ENCODE results near the gene PNMA8B. TPM values are rescaled to one million over a fixed set of nuclear protein-coding genes. Genes with fewer than 3 reads are reported as not detected.

The PNMA8B gene
- 2.5 TPM in 2 replicates for total RNA-seq
- long read RNA-seq, full-length matches to known transcripts, result 1 of 1 reads
- long read RNA-seq, partial matches to known transcripts, result 0 of 1 reads
- long read RNA-seq, other reads (novel, unspliced or antisense), result 0 of 1 reads

- TF ChIP-seq, protein P1, sequence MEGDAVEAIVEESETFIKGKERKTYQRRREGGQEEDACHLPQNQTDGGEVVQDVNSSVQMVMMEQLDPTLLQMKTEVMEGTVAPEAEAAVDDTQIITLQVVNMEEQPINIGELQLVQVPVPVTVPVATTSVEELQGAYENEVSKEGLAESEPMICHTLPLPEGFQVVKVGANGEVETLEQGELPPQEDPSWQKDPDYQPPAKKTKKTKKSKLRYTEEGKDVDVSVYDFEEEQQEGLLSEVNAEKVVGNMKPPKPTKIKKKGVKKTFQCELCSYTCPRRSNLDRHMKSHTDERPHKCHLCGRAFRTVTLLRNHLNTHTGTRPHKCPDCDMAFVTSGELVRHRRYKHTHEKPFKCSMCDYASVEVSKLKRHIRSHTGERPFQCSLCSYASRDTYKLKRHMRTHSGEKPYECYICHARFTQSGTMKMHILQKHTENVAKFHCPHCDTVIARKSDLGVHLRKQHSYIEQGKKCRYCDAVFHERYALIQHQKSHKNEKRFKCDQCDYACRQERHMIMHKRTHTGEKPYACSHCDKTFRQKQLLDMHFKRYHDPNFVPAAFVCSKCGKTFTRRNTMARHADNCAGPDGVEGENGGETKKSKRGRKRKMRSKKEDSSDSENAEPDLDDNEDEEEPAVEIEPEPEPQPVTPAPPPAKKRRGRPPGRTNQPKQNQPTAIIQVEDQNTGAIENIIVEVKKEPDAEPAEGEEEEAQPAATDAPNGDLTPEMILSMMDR (IDR thresholded peaks at IDR 0.05), result no peak
- peaks cover 4% of the 10 kb centered on the region for H3K27me3 Mint-ChIP-seq (ENCODE audit: unreplicated experiment)
- peak within 1 kb of the TSS; percentile 69 for H3K4me3 Mint-ChIP-seq (ENCODE audit: unreplicated experiment)
- DNase-seq (ENCODE audit: extremely low spot score, unreplicated experiment), result peak; percentile 89
- H3K4me1 Mint-ChIP-seq (ENCODE audit: unreplicated experiment), result peaks cover 1% of the 10 kb centered on the region
- H3K9me3 Mint-ChIP-seq (ENCODE audit: unreplicated experiment), result no peaks in the 10 kb centered on the region
- peaks cover 4% of the 10 kb centered on the region for H3K36me3 Mint-ChIP-seq (ENCODE audit: unreplicated experiment)
- H3K27ac Mint-ChIP-seq (ENCODE audit: unreplicated experiment), result no peak within 1 kb of the TSS
Measured at GRCh38 chr19:46495786-46496099, at the start of gene PNMA8B. PNMA8B (minus strand) TSS chr19:46495867; CDS start chr19:46495465, 402 bp downstream.

DNA sequence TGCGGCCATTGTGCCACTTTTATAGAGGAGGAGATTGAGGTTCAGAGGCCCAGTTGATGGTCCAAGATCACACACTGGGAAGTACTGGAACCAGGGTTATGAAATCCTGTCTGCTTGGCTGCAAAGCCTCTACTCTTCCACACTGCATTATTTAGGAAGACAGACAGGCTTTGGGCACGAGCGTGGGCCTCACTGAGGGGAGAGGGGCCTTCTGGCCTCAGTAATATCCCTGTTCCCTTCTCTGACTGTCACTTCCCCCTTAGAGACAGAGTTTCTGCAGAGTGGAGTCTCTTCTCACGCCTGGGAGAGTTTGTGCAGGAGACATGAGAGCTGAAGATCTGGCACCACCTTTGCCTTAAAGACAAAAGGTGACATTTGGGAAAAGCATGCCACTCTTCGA, 49.0 kb upstream of the PNMA8B start:
- H3K36me3 Mint-ChIP-seq (ENCODE audit: unreplicated experiment), result no peaks in the 10 kb centered on the region
- peaks cover 3% of the 10 kb centered on the region for H3K9me3 Mint-ChIP-seq (ENCODE audit: unreplicated experiment)
- TF ChIP-seq, protein P1 (IDR thresholded peaks at IDR 0.05), result no peak
- H3K4me1 Mint-ChIP-seq (ENCODE audit: unreplicated experiment), result peaks cover 2% of the 10 kb centered on the region
- peaks cover 4% of the 10 kb centered on the region for H3K27me3 Mint-ChIP-seq (ENCODE audit: unreplicated experiment)
- H3K4me3 Mint-ChIP-seq (ENCODE audit: unreplicated experiment), result no peak overlapping the region
- DNase-seq (ENCODE audit: extremely low spot score, unreplicated experiment), result peak; percentile 48
- H3K27ac Mint-ChIP-seq (ENCODE audit: unreplicated experiment), result no peak overlapping the region

GRCh38 chr19:46542428-46543230, 47.0 kb upstream of the PNMA8B start:
- TF ChIP-seq, protein P1 (IDR thresholded peaks at IDR 0.05), result peak; percentile 92
- Mint-ChIP-seq H3K36me3 (ENCODE audit: unreplicated experiment) (no peaks in the 10 kb centered on the region), H3K27me3 (ENCODE audit: unreplicated experiment) (peaks cover 8% of the 10 kb centered on the region), H3K9me3 (ENCODE audit: unreplicated experiment) (no peaks in the 10 kb centered on the region), H3K27ac (ENCODE audit: unreplicated experiment) (no peak overlapping the region), H3K4me1 (ENCODE audit: unreplicated experiment) (peaks cover 2% of the 10 kb centered on the region), H3K4me3 (ENCODE audit: unreplicated experiment) (no peak overlapping the region)
- peak; percentile 92 for DNase-seq (ENCODE audit: extremely low spot score, unreplicated experiment)

GRCh38 chr19:46537136-46538097, 41.8 kb upstream of the PNMA8B start:
- no peak overlapping the region for H3K4me3 Mint-ChIP-seq (ENCODE audit: unreplicated experiment)
- peaks cover 11% of the 10 kb centered on the region for H3K27me3 Mint-ChIP-seq (ENCODE audit: unreplicated experiment)
- no peaks in the 10 kb centered on the region for H3K9me3 Mint-ChIP-seq (ENCODE audit: unreplicated experiment)
- H3K27ac Mint-ChIP-seq (ENCODE audit: unreplicated experiment), result no peak overlapping the region
- no peaks in the 10 kb centered on the region for H3K4me1 Mint-ChIP-seq (ENCODE audit: unreplicated experiment)
- H3K36me3 Mint-ChIP-seq (ENCODE audit: unreplicated experiment), result no peaks in the 10 kb centered on the region
- TF ChIP-seq, protein P1 (IDR thresholded peaks at IDR 0.05), result peak; percentile 86
- peak; percentile 86 for DNase-seq (ENCODE audit: extremely low spot score, unreplicated experiment)
